ENCODE data around the gene PRR33. TPM values are rescaled to one million over a fixed set of nuclear protein-coding genes. Genes with fewer than 3 reads are reported as not detected.

Gene PRR33
- total and polyA plus RNA-seq, 2 experiments from 2014 or later = 0.29 TPM; not detected in 1

- WGBS (ENCODE audit: low lambda C conversion rate, missing lambda C conversion rate) = 93% methylated on average over 18 of the region's 19 CpGs
- H3K27ac ChIP-seq = no peak overlapping the region
Measured at GRCh38 chr11:1848640-1849430, 42.9 kb downstream of the PRR33 start.

GRCh38 chr11:1847926-1848639 lies 43.6 kb downstream of the PRR33 start:
- Histone ChIP-seq H3K27ac (no peak overlapping the region), H3K36me3 (replicated peaks; ENCODE audit: insufficient read depth, low read depth) (no peaks in the 10 kb centered on the region), H3K9me3 (ENCODE audit: low read depth) (no peaks in the 10 kb centered on the region), H2AFZ (no peak overlapping the region), H3K4me1 (ENCODE audit: insufficient read depth) (peaks cover 15% of the 10 kb centered on the region), H3K79me2 (no peaks in the 10 kb centered on the region), H4K20me1 (ENCODE audit: insufficient read depth, poor library complexity, severe bottlenecking) (no peaks in the 10 kb centered on the region), H3K4me3 (no peak overlapping the region), H3K27me3 (no peaks in the 10 kb centered on the region), H3K9me2 (replicated peaks; ENCODE audit: insufficient read depth) (no peaks in the 10 kb centered on the region), H3K4me2 (no peak overlapping the region)
- DNase-seq (ENCODE audit: low spot score) = no peak
- TF ChIP-seq EZH2phosphoT487 (IDR thresholded peaks at IDR 0.05; ENCODE audit: low read depth, severe bottlenecking, unreplicated experiment) (no peak), EZH2 (IDR thresholded peaks at IDR 0.05; ENCODE audit: borderline replicate concordance) (no peak), CTCF (IDR thresholded peaks at IDR 0.05; ENCODE audit: poor library complexity) (no peak)
- WGBS (ENCODE audit: low lambda C conversion rate, missing lambda C conversion rate) = 93% methylated on average over 18 of the region's 18 CpGs

More at GRCh38 chr11:1848640-1849430, 42.9 kb downstream of the PRR33 start:
- Histone ChIP-seq H4K20me1 (ENCODE audit: insufficient read depth, poor library complexity, severe bottlenecking) (no peaks in the 10 kb centered on the region), H3K27me3 (no peaks in the 10 kb centered on the region), H3K79me2 (no peaks in the 10 kb centered on the region), H2AFZ (no peak overlapping the region), H3K4me2 (no peak overlapping the region), H3K4me1 (ENCODE audit: insufficient read depth) (peaks cover 15% of the 10 kb centered on the region), H3K9me3 (ENCODE audit: low read depth) (no peaks in the 10 kb centered on the region), H3K4me3 (no peak overlapping the region), H3K9me2 (replicated peaks; ENCODE audit: insufficient read depth) (no peaks in the 10 kb centered on the region), H3K36me3 (replicated peaks; ENCODE audit: insufficient read depth, low read depth) (no peaks in the 10 kb centered on the region)
- no peak for DNase-seq (ENCODE audit: low spot score)
- TF ChIP-seq EZH2 (IDR thresholded peaks at IDR 0.05; ENCODE audit: borderline replicate concordance) (no peak), EZH2phosphoT487 (IDR thresholded peaks at IDR 0.05; ENCODE audit: low read depth, severe bottlenecking, unreplicated experiment) (no peak), CTCF (IDR thresholded peaks at IDR 0.05; ENCODE audit: poor library complexity) (no peak)

- H3K4me2 ChIP-seq = no peak overlapping the region
- H4K20me1 ChIP-seq (ENCODE audit: insufficient read depth, poor library complexity, severe bottlenecking) = no peaks in the 10 kb centered on the region
- TF ChIP-seq EZH2phosphoT487 (IDR thresholded peaks at IDR 0.05; ENCODE audit: low read depth, severe bottlenecking, unreplicated experiment) (no peak), CTCF (IDR thresholded peaks at IDR 0.05; ENCODE audit: poor library complexity) (no peak), EZH2 (IDR thresholded peaks at IDR 0.05; ENCODE audit: borderline replicate concordance) (no peak)
- H3K4me3 ChIP-seq = no peak overlapping the region
- no peak for DNase-seq (ENCODE audit: low spot score)
- H3K4me1 ChIP-seq (ENCODE audit: insufficient read depth) = peaks cover 15% of the 10 kb centered on the region
- no peaks in the 10 kb centered on the region for H3K36me3 ChIP-seq (replicated peaks; ENCODE audit: insufficient read depth, low read depth)
- H3K79me2 ChIP-seq = no peaks in the 10 kb centered on the region
- no peaks in the 10 kb centered on the region for H3K9me2 ChIP-seq (replicated peaks; ENCODE audit: insufficient read depth)
- H3K9me3 ChIP-seq (ENCODE audit: low read depth) = no peaks in the 10 kb centered on the region
- no peaks in the 10 kb centered on the region for H3K27me3 ChIP-seq
- no peak overlapping the region for H2AFZ ChIP-seq
- H3K27ac ChIP-seq = no peak overlapping the region
- WGBS (ENCODE audit: low lambda C conversion rate, missing lambda C conversion rate) = 94% methylated on average over 23 of the region's 34 CpGs
Measured at GRCh38 chr11:1847006-1847735, 44.5 kb downstream of the PRR33 start.

Data from hepatocyte (in vitro differentiated cells).